Body of pancreas (tissue), 4 donors: Measurements from ENCODE around the gene TRMT1. TPM values are rescaled to one million over a fixed set of nuclear protein-coding genes. Genes with fewer than 3 reads are reported as not detected.

Experiments used
- ATAC-seq: fragments of 150-250 bp; one replicate; pipeline ENCODE4 v1.9.1; 2016
- DNase-seq, 4 donors: peaks; one replicate each; pipeline ENCODE4 v3.0.0-alpha.2; 2019
- H3K27ac ChIP-seq, 4 donors: fragments of 200-600 bp; sonication (generic); 1 replicate in 3 of 4; 2 replicates in 1 of 4; pipeline versions ENCODE4 v1.5.1 to v1.6.1; 2016 to 2019; ENCODE audit warnings: mild to moderate bottlenecking in 1 of 4, mixed read lengths in 1 of 4, moderate library complexity in 1 of 4
- H3K27me3 ChIP-seq, 2 donors: fragments of 200-600 bp; sonication (generic); one replicate each; pipeline ENCODE4 v1.6.0; 2016; ENCODE audit warnings: mild to moderate bottlenecking in 1 of 2
- H3K36me3 ChIP-seq, 2 donors: fragments of 200-600 bp; sonication (generic); replicated peaks in 1 of 2; 2 replicates each; pipeline ENCODE4 v1.5.1; 2016; ENCODE audit warnings: low read depth in 2 of 2; ENCODE audit not compliant: insufficient read depth in 1 of 2
- H3K4me1 ChIP-seq: fragments of 200-600 bp; sonication (generic); one replicate; pipeline ENCODE4 v1.6.0; 2016
- H3K4me3 ChIP-seq, 2 donors: fragments of 200-600 bp; sonication (generic); 1 replicate in 1 of 2; 2 replicates in 1 of 2; pipeline ENCODE4 v1.5.1; 2016 to 2019
- H3K9me3 ChIP-seq, 3 donors: fragments of 200-600 bp; sonication (generic); 1 replicate in 2 of 3; 2 replicates in 1 of 3; pipeline ENCODE4 v1.5.1; 2016
- POLR2A ChIP-seq, 3 donors: fragments of 450-650 bp; IDR thresholded peaks; one replicate each; pipeline ENCODE4 v1.6.1; 2016; ENCODE audit warnings: antibody characterized with exemption in 3 of 3, mild to moderate bottlenecking in 2 of 3
- WGBS, 2 donors: methylation state at CpG; one replicate each; pipeline ENCODE4 v1.1.5; 2017; 5-methylcytosine and 5-hydroxymethylcytosine counted together
- intact Hi-C: fragments of 100-400 bp; cut with DNase I; formaldehyde crosslinking; loops from one replicate; pipeline ENCODE4 v1.15.1; 2023
- total RNA-seq, 2 donors: library from RNA; depleted of rRNA; stranded (reverse); fragments of >200 nt; gene quantifications; one replicate each; pipeline ENCODE4 v1.1.0, GENCODE V29; 2016
- TF ChIP-seq, protein P1 (sequence below), 7 experiments: fragments of 450-650 bp in 4 of 7; fragments of 200-600 bp in 3 of 7; sonication (generic) in 3 of 7; IDR thresholded peaks; one replicate each; pipeline ENCODE4 v1.5.1; 2016 to 2019; ENCODE audit warnings: antibody characterized with exemption in 7 of 7

TRMT1 gene
- total RNA-seq, 2 donors from 2014 or later = 21.5 to 36.3 TPM

DNA sequence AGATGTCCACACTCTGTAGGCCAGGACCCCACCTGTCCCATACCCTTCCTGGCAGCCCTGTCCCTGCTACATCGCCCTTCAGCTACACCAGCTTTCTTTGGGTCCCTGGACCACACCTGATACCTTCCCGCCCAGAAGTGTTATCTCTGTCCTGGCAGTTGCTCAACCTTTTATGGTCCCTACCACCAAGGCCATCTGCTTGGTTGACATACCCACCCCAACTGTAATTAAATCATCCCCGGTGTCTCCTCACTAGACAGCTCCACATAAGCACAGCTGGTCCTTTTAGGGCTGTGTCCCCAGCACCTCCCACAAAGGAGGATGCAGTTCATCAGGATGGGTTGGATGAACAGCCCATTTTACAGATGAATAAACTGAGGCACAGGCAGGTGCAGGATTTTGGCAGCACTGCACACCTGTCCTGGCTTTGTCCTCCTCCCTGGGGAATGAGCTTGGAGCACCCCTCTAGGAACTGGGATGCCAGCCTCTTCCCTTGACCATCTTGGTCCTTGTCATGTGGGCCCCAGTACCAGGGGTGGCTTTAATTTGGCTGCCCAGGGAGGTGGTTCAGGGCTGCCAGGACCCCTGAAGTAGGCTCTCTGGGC, 14.4 kb upstream of the TRMT1 start:
- WGBS, 2 donors = 65 to 72% methylated on average over 3 of the region's 3 CpGs
- Histone ChIP-seq H3K4me3 (no peak overlapping the region), H3K27me3 (no peaks in the 10 kb centered on the region), H3K4me1 (peaks cover 9% of the 10 kb centered on the region), H3K9me3 (no peaks in the 10 kb centered on the region), H3K36me3 (peaks cover 0 to 2% of the 10 kb centered on the region in 2 donors), H3K27ac (no peak overlapping the region)
- DNase-seq = no peak
- intact Hi-C loops = no loop called here
- no peak for ATAC-seq
- TF ChIP-seq, protein P1, sequence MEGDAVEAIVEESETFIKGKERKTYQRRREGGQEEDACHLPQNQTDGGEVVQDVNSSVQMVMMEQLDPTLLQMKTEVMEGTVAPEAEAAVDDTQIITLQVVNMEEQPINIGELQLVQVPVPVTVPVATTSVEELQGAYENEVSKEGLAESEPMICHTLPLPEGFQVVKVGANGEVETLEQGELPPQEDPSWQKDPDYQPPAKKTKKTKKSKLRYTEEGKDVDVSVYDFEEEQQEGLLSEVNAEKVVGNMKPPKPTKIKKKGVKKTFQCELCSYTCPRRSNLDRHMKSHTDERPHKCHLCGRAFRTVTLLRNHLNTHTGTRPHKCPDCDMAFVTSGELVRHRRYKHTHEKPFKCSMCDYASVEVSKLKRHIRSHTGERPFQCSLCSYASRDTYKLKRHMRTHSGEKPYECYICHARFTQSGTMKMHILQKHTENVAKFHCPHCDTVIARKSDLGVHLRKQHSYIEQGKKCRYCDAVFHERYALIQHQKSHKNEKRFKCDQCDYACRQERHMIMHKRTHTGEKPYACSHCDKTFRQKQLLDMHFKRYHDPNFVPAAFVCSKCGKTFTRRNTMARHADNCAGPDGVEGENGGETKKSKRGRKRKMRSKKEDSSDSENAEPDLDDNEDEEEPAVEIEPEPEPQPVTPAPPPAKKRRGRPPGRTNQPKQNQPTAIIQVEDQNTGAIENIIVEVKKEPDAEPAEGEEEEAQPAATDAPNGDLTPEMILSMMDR (IDR thresholded peaks at IDR 0.05) = no peak
- no peak for TF ChIP-seq POLR2A (IDR thresholded peaks at IDR 0.05)

DNA sequence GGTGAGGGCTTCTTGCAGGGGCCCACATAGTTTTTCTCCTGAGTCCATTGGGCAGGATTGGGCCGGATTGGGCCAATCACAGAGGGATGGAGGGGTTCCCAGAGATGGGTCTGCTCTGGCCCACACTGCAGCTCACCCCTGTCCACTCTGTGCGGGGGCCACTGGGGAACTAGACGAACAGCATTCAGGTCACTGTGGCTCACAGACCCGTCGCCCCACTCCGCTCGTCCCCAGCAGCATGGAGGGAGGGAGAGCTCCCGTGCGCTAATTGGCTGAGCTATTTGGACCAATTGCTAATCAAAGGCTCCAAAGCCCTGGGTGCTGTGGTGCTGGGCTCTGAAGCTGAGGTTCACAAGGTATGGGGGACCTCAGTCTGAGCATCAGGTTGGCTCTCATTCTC, 12.8 kb upstream of the TRMT1 start:
- no peak for DNase-seq
- no peaks in the 10 kb centered on the region for H3K9me3 ChIP-seq
- intact Hi-C loops = no loop called here
- 94% methylated on average over 9 of the region's 9 CpGs; no CpG with 5 or more reads in 1 of the 2 donors for WGBS, 2 donors
- no peak overlapping the region for H3K27ac ChIP-seq
- TF ChIP-seq POLR2A (IDR thresholded peaks at IDR 0.05) = no peak
- TF ChIP-seq, protein P1 (IDR thresholded peaks at IDR 0.05) = no peak
- no peaks in the 10 kb centered on the region for H3K27me3 ChIP-seq
- ATAC-seq = no peak
- H3K4me3 ChIP-seq = no peak overlapping the region
- no peaks in the 10 kb centered on the region for H3K36me3 ChIP-seq
- H3K4me1 ChIP-seq = peaks cover 9% of the 10 kb centered on the region

DNA sequence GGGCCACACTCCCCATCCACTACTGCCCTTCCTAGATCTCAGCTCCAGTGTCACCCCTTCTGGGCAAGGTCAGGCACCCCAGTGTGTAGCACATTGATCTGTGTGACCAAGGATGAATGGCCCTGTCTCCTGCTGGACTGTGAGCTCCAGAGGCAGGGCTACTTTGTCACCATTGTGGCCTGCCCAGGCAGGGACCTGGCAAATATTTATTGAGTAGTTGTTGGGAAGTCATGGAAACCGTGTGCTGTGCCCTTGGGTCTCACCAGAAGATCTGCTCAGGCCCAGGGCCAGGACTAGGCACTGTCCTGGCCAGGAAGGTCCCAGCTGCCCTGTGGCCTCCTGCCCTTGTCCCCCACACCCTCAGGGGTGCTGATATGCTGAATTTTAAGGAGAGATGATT, 12.0 kb upstream of the TRMT1 start:
- DNase-seq = no peak
- Histone ChIP-seq H3K4me3 (no peak overlapping the region), H3K27ac (no peak overlapping the region), H3K4me1 (peaks cover 9% of the 10 kb centered on the region), H3K36me3 (no peaks in the 10 kb centered on the region), H3K9me3 (no peaks in the 10 kb centered on the region), H3K27me3 (no peaks in the 10 kb centered on the region)
- 8 to 29% methylated on average over 1 of the region's 1 CpG for WGBS, 2 donors
- TF ChIP-seq, protein P1 (IDR thresholded peaks at IDR 0.05) = no peak
- no peak for TF ChIP-seq POLR2A (IDR thresholded peaks at IDR 0.05)
- intact Hi-C loops = no loop called here
- ATAC-seq = peak; percentile 65

DNA sequence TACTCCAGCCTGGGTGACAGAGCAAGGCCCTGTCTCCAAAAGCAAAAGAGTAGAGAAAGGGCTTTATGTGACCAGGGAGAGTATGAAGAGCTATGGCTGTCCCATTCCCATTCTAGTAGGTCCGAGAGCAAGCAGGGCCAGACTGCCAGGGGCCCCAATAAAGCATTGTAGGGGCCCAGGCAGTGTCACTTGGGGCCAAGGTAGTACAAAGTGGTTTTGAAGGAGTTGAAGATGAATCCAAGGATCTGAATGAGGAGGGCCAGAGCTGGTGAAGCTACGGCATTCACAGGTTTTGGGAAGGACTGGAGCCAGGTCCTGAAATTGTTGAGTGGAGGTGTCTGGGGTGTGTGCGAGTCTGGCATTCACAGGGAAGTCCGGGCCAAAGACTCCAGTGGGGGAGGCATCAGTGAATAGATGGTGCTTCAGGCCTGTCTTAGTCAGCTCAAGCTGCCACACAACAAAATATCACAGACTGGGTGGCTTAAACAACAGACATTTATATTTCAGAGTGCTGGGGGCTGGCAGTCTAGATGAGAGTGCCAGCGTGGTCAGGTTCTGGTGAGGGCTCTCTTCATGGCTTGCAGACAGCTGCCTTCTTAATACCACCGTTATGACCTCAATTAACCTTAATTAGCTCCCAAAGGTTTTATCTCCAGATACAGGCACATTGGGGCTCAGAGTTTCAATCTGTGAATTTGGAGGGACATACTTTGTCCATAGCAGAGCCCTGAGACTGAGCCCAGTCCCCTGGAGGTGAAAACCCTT, 11.5 kb upstream of the TRMT1 start:
- no peak overlapping the region for H3K4me3 ChIP-seq
- 86 to 100% methylated on average over 6 of the region's 6 CpGs for WGBS, 2 donors
- no peaks in the 10 kb centered on the region for H3K9me3 ChIP-seq
- no peak overlapping the region for H3K27ac ChIP-seq
- intact Hi-C loops = no loop called here
- DNase-seq (no peak), ATAC-seq (no peak)
- TF ChIP-seq POLR2A (IDR thresholded peaks at IDR 0.05) = no peak
- TF ChIP-seq, protein P1 (IDR thresholded peaks at IDR 0.05) = no peak
- no peaks in the 10 kb centered on the region for H3K36me3 ChIP-seq
- H3K27me3 ChIP-seq = no peaks in the 10 kb centered on the region
- H3K4me1 ChIP-seq = peaks cover 9% of the 10 kb centered on the region
